Hepatocyte (in vitro differentiated cells): ENCODE data around the gene RPL11. TPM values are rescaled to one million over a fixed set of nuclear protein-coding genes. Genes with fewer than 3 reads are reported as not detected.
"Not testable (repeated sequence)": the region's sequence is repeated elsewhere in the genome, so short reads cannot be mapped to it uniquely, and the experiment has no call there.

Source experiments
- DNase-seq: peaks from one replicate; pipeline ENCODE4 v3.0.0-alpha.2; 2016; ENCODE audit warnings: low spot score
- H2AFZ ChIP-seq: fragments of 200-600 bp; sonication (generic); 2 replicates; pipeline ENCODE4 v1.6.0; 2016; ENCODE audit warnings: antibody characterized with exemption, mild to moderate bottlenecking
- H3K27ac ChIP-seq: fragments of 200-600 bp; sonication (generic); 2 replicates; pipeline ENCODE4 v1.5.1; 2016; ENCODE audit warnings: mild to moderate bottlenecking
- H3K27me3 ChIP-seq: fragments of 200-600 bp; sonication (generic); 2 replicates; pipeline ENCODE4 v1.6.1; 2016
- H3K36me3 ChIP-seq: fragments of 200-600 bp; sonication (generic); replicated peaks from 2 replicates; pipeline ENCODE4 v1.5.1; 2016; ENCODE audit warnings: low read depth; ENCODE audit not compliant: insufficient read depth
- H3K4me1 ChIP-seq: fragments of 200-600 bp; sonication (generic); 2 replicates; pipeline ENCODE4 v1.5.1; 2016; ENCODE audit warnings: mild to moderate bottlenecking, moderate library complexity; ENCODE audit not compliant: insufficient read depth
- H3K4me2 ChIP-seq: fragments of 200-600 bp; sonication (generic); 2 replicates; pipeline ENCODE4 v1.6.0; 2016
- H3K4me3 ChIP-seq: fragments of 200-600 bp; sonication (generic); 2 replicates; pipeline ENCODE4 v1.5.1; 2016; ENCODE audit warnings: mild to moderate bottlenecking
- H3K79me2 ChIP-seq: fragments of 200-600 bp; sonication (generic); 2 replicates; pipeline ENCODE4 v1.6.0; 2017; ENCODE audit warnings: mild to moderate bottlenecking
- H3K9me2 ChIP-seq: fragments of 200-600 bp; sonication (generic); replicated peaks from 2 replicates; pipeline ENCODE4 v1.6.0; 2017; ENCODE audit warnings: mild to moderate bottlenecking; ENCODE audit not compliant: insufficient read depth
- H3K9me3 ChIP-seq: fragments of 200-600 bp; sonication (generic); 2 replicates; pipeline ENCODE4 v1.5.1; 2016; ENCODE audit warnings: low read depth, mild to moderate bottlenecking
- H4K20me1 ChIP-seq: fragments of 200-600 bp; sonication (generic); 2 replicates; pipeline ENCODE4 v1.6.0; 2016; ENCODE audit warnings: mild to moderate bottlenecking; ENCODE audit not compliant: insufficient read depth, poor library complexity, severe bottlenecking
- CTCF ChIP-seq: fragments of 200-600 bp; sonication (generic); IDR thresholded peaks from 2 replicates; pipeline ENCODE4 v1.5.1; 2016; ENCODE audit warnings: antibody characterized with exemption, mild to moderate bottlenecking; ENCODE audit not compliant: poor library complexity
- EZH2 ChIP-seq: fragments of 200-600 bp; sonication (generic); IDR thresholded peaks from 2 replicates; pipeline ENCODE4 v1.6.1; 2016; ENCODE audit warnings: antibody characterized with exemption, mild to moderate bottlenecking, borderline replicate concordance
- EZH2phosphoT487 ChIP-seq: fragments of 200-600 bp; sonication (generic); IDR thresholded peaks from one replicate; pipeline ENCODE4 v1.6.1; 2018; ENCODE audit warnings: antibody characterized with exemption, mild to moderate bottlenecking, low read depth, moderate library complexity; ENCODE audit not compliant: unreplicated experiment, severe bottlenecking
- WGBS: methylation state at CpG from one replicate; pipeline ENCODE4 v1.1.6; 2016; ENCODE audit warnings: low lambda C conversion rate; ENCODE audit errors: missing lambda C conversion rate; 5-methylcytosine and 5-hydroxymethylcytosine counted together
- polyA plus RNA-seq: library from polyadenylated mRNA; unstranded; fragments of >200 nt; fragmentation: Nextera tagmentation; extraction: Ambion mirVana; gene quantifications from 2 replicates; pipeline ENCODE4 v1.2.1, GENCODE V29; 2016
- total RNA-seq: library from RNA; depleted of rRNA; stranded (reverse); fragments of >200 nt; gene quantifications from 2 replicates; pipeline ENCODE4 v1.2.3, GENCODE V29; 2014

RPL11 gene
- total and polyA plus RNA-seq, 2 experiments from 2014 or later, result 526 to 862 TPM

- H3K79me2 ChIP-seq, result no peaks in the 10 kb centered on the region
- no peak for DNase-seq
- no peaks in the 10 kb centered on the region for H3K27me3 ChIP-seq
- 73% methylated on average over 3 of the region's 3 CpGs for WGBS
- no peaks in the 10 kb centered on the region for H3K9me3 ChIP-seq
- H3K4me2 ChIP-seq, result no peak overlapping the region
- no peaks in the 10 kb centered on the region for H3K9me2 ChIP-seq
- no peaks in the 10 kb centered on the region for H4K20me1 ChIP-seq
- H2AFZ ChIP-seq, result no peak overlapping the region
- no peak overlapping the region for H3K4me3 ChIP-seq
- no peak overlapping the region for H3K27ac ChIP-seq
- H3K4me1 ChIP-seq, result peaks cover 6% of the 10 kb centered on the region
- H3K36me3 ChIP-seq, result no peaks in the 10 kb centered on the region
- TF ChIP-seq EZH2, result no peak
- TF ChIP-seq EZH2phosphoT487, result no peak
- no peak for TF ChIP-seq CTCF
Measured at GRCh38 chr1:23645338-23645737, 46.3 kb upstream of the RPL11 start.

GRCh38 chr1:23646091-23646490 is 45.5 kb upstream of the RPL11 start:
- Histone ChIP-seq H3K4me2 (no peak overlapping the region), H3K27ac (no peak overlapping the region), H4K20me1 (no peaks in the 10 kb centered on the region), H3K79me2 (no peaks in the 10 kb centered on the region), H3K4me1 (peaks cover 6% of the 10 kb centered on the region), H3K9me3 (no peaks in the 10 kb centered on the region), H3K9me2 (no peaks in the 10 kb centered on the region), H3K4me3 (no peak overlapping the region), H3K36me3 (no peaks in the 10 kb centered on the region), H3K27me3 (no peaks in the 10 kb centered on the region), H2AFZ (no peak overlapping the region)
- TF ChIP-seq EZH2, result no peak
- no peak for TF ChIP-seq EZH2phosphoT487
- TF ChIP-seq CTCF, result no peak
- no peak for DNase-seq
- 92% methylated on average over 4 of the region's 4 CpGs for WGBS

- Histone ChIP-seq H2AFZ (no peak overlapping the region), H3K4me2 (no peak overlapping the region), H3K27me3 (no peaks in the 10 kb centered on the region), H3K27ac (no peak overlapping the region), H4K20me1 (no peaks in the 10 kb centered on the region), H3K4me3 (no peak overlapping the region), H3K79me2 (no peaks in the 10 kb centered on the region), H3K4me1 (peaks cover 6% of the 10 kb centered on the region), H3K9me2 (no peaks in the 10 kb centered on the region), H3K9me3 (no peaks in the 10 kb centered on the region), H3K36me3 (no peaks in the 10 kb centered on the region)
- no peak for TF ChIP-seq EZH2
- TF ChIP-seq EZH2phosphoT487, result no peak
- no peak for TF ChIP-seq CTCF
- DNase-seq, result no peak
- WGBS, result 91% methylated on average over 6 of the region's 6 CpGs
Measured at GRCh38 chr1:23646541-23646940, 45.1 kb upstream of the RPL11 start.

GRCh38 chr1:23648576-23648975 is 43.0 kb upstream of the RPL11 start:
- WGBS, result 96% methylated on average over 6 of the region's 6 CpGs

GRCh38 chr1:23649157-23649556 is 42.4 kb upstream of the RPL11 start:
- H3K4me1 ChIP-seq, H3K79me2 ChIP-seq, H4K20me1 ChIP-seq, H3K4me2 ChIP-seq, H3K27me3 ChIP-seq, H3K9me3 ChIP-seq, H3K36me3 ChIP-seq, H3K9me2 ChIP-seq, DNase-seq, H3K27ac ChIP-seq, H2AFZ ChIP-seq, H3K4me3 ChIP-seq: not testable (repeated sequence)
- WGBS, result 93% methylated on average over 11 of the region's 11 CpGs

More at GRCh38 chr1:23648576-23648975, 43.0 kb upstream of the RPL11 start:
- Histone ChIP-seq H3K27ac (no peak overlapping the region), H2AFZ (no peak overlapping the region), H3K79me2 (no peaks in the 10 kb centered on the region), H3K9me2 (no peaks in the 10 kb centered on the region), H3K36me3 (no peaks in the 10 kb centered on the region), H3K4me3 (no peak overlapping the region), H4K20me1 (no peaks in the 10 kb centered on the region), H3K9me3 (no peaks in the 10 kb centered on the region), H3K4me2 (no peak overlapping the region), H3K4me1 (peaks cover 6% of the 10 kb centered on the region), H3K27me3 (no peaks in the 10 kb centered on the region)
- no peak for TF ChIP-seq CTCF
- TF ChIP-seq EZH2, result no peak
- TF ChIP-seq EZH2phosphoT487, result no peak
- no peak for DNase-seq
